Progenitor cell of endocrine pancreas (in vitro differentiated cells): ENCODE measurements around the gene PDE9A. TPM values are rescaled to one million over a fixed set of nuclear protein-coding genes. Genes with fewer than 3 reads are reported as not detected.

ENCODE experiments used
- DNase-seq: peaks from one replicate; pipeline ENCODE4 v3.0.0; 2021; ENCODE audit warnings: low spot score; ENCODE audit not compliant: unreplicated experiment
- H3K27ac Mint-ChIP-seq: 2 replicates; pipeline ENCODE4 v1.8.0; 2021; ENCODE audit warnings: mild to moderate bottlenecking, moderate library complexity, mixed read lengths
- H3K27me3 Mint-ChIP-seq: 2 replicates; pipeline ENCODE4 v1.8.0; 2021; ENCODE audit warnings: mixed read lengths
- H3K36me3 Mint-ChIP-seq: 2 replicates; pipeline ENCODE4 v1.8.0; 2022; ENCODE audit warnings: mixed read lengths; ENCODE audit not compliant: insufficient read depth
- H3K4me1 Mint-ChIP-seq: 2 replicates; pipeline ENCODE4 v1.8.0; 2021; ENCODE audit warnings: low read depth, mixed read lengths
- H3K4me3 Mint-ChIP-seq: 2 replicates; pipeline ENCODE4 v1.8.0; 2021; ENCODE audit warnings: low read depth, mild to moderate bottlenecking, moderate library complexity, mixed read lengths
- H3K9me3 Mint-ChIP-seq: 2 replicates; pipeline ENCODE4 v1.8.0; 2021; ENCODE audit warnings: low read depth, mixed read lengths
- total RNA-seq: library from RNA; stranded (reverse); gene quantifications from 2 replicates; pipeline ENCODE4 v1.2.1, GENCODE V29; 2021
- TF ChIP-seq, protein P1 (sequence below): fragments of 200-600 bp; sonication (generic); IDR thresholded peaks from one replicate; pipeline ENCODE4 v1.5.0; 2021; ENCODE audit warnings: antibody characterized with exemption, mild to moderate bottlenecking; ENCODE audit not compliant: unreplicated experiment

PDE9A gene
- total RNA-seq, 1 donor from 2014 or later = 57.0 TPM

GRCh38 chr21:42615924-42616323, 37.5 kb upstream of the PDE9A start:
- Mint-ChIP-seq H3K27ac (no peak overlapping the region), H3K36me3 (no peaks in the 10 kb centered on the region), H3K4me3 (no peak overlapping the region), H3K27me3 (peaks cover 22% of the 10 kb centered on the region), H3K4me1 (no peaks in the 10 kb centered on the region), H3K9me3 (peaks cover 3% of the 10 kb centered on the region)
- DNase-seq = no peak
- TF ChIP-seq, protein P1, sequence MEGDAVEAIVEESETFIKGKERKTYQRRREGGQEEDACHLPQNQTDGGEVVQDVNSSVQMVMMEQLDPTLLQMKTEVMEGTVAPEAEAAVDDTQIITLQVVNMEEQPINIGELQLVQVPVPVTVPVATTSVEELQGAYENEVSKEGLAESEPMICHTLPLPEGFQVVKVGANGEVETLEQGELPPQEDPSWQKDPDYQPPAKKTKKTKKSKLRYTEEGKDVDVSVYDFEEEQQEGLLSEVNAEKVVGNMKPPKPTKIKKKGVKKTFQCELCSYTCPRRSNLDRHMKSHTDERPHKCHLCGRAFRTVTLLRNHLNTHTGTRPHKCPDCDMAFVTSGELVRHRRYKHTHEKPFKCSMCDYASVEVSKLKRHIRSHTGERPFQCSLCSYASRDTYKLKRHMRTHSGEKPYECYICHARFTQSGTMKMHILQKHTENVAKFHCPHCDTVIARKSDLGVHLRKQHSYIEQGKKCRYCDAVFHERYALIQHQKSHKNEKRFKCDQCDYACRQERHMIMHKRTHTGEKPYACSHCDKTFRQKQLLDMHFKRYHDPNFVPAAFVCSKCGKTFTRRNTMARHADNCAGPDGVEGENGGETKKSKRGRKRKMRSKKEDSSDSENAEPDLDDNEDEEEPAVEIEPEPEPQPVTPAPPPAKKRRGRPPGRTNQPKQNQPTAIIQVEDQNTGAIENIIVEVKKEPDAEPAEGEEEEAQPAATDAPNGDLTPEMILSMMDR = no peak

GRCh38 chr21:42616446-42616845, 37.0 kb upstream of the PDE9A start:
- H3K9me3 Mint-ChIP-seq = peaks cover 3% of the 10 kb centered on the region
- DNase-seq = no peak
- H3K27ac Mint-ChIP-seq = no peak overlapping the region
- H3K36me3 Mint-ChIP-seq = no peaks in the 10 kb centered on the region
- TF ChIP-seq, protein P1 = no peak
- H3K4me3 Mint-ChIP-seq = no peak overlapping the region
- H3K27me3 Mint-ChIP-seq = peaks cover 22% of the 10 kb centered on the region
- H3K4me1 Mint-ChIP-seq = peaks cover 3% of the 10 kb centered on the region

GRCh38 chr21:42616941-42617340, 36.5 kb upstream of the PDE9A start:
- Mint-ChIP-seq H3K36me3 (no peaks in the 10 kb centered on the region), H3K27ac (no peak overlapping the region), H3K4me1 (peaks cover 4% of the 10 kb centered on the region), H3K4me3 (no peak overlapping the region), H3K27me3 (peaks cover 22% of the 10 kb centered on the region), H3K9me3 (peaks cover 3% of the 10 kb centered on the region)
- DNase-seq = no peak
- TF ChIP-seq, protein P1 = no peak

DNA sequence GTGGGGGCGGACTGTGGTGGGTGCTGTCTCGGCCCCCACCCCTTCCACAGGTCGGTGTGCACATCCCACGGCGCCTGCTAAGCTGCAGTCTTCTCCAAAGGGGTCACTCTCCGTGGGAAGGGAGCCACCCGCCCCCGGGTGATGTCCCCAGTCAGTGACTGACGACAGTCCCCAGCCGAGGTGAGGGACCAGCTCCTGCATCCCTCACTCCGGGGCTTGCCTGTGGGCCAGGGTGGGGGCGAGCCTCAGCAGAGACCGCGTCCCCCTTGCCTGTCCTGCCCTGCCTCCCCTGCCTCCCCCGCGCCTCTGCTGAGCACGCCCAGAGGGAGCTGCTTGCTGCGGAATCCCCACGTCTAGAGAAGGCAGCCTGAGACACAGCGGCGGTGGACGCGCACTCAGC, 35.9 kb upstream of the PDE9A start:
- Mint-ChIP-seq H3K27me3 (peaks cover 22% of the 10 kb centered on the region), H3K36me3 (no peaks in the 10 kb centered on the region), H3K9me3 (peaks cover under 1% of the 10 kb centered on the region), H3K27ac (no peak overlapping the region), H3K4me1 (peaks cover 4% of the 10 kb centered on the region), H3K4me3 (no peak overlapping the region)
- no peak for DNase-seq
- TF ChIP-seq, protein P1 = no peak

DNA sequence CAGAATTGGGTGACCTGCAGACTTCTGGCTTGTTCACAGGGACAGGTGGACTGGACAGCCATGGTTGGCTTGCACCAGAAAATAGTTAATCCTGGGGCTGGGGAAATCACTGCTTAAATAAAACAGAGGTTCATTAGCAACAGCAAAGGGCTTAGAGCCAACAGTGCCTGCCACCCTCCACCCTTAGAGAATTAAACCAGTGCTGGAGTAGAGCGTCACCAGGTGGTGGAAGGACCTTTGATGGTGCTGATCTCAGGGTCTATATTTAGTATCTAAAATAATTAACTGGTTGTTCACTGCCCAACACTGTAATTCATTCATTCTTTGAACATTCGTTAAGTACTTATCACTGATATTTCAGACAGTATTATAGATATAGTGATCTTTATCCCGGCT, 34.7 kb upstream of the PDE9A start:
- no peak overlapping the region for H3K27ac Mint-ChIP-seq
- no peaks in the 10 kb centered on the region for H3K36me3 Mint-ChIP-seq
- no peak for DNase-seq
- H3K27me3 Mint-ChIP-seq = peaks cover 16% of the 10 kb centered on the region
- H3K4me1 Mint-ChIP-seq = peaks cover 14% of the 10 kb centered on the region
- no peak overlapping the region for H3K4me3 Mint-ChIP-seq
- H3K9me3 Mint-ChIP-seq = no peaks in the 10 kb centered on the region
- TF ChIP-seq, protein P1 = no peak
